C4-2B (cell line): ENCODE results near the gene NRG2.

Experiments used
- H3K27ac ChIP-seq: fragments of 450-650 bp; 2 replicates; pipeline ENCODE4 v1.5.1; 2017
- CTCF ChIP-seq: fragments of 450-650 bp; conservative IDR thresholded peaks from 2 replicates; pipeline ENCODE4 v1.5.1; 2017; ENCODE audit warnings: mild to moderate bottlenecking
- ZFX ChIP-seq: fragments of 450-650 bp; IDR thresholded peaks from 2 replicates; pipeline ENCODE4 v1.6.1; 2017

The NRG2 gene

GRCh38 chr5:139884734-139885133 lies 158.4 kb downstream of the NRG2 start:
- TF ChIP-seq ZFX: no peak
- TF ChIP-seq CTCF: no peak
- H3K27ac ChIP-seq: no peak overlapping the region

GRCh38 chr5:139884144-139884543 lies 159.0 kb downstream of the NRG2 start:
- TF ChIP-seq CTCF: no peak
- TF ChIP-seq ZFX: no peak
- no peak overlapping the region for H3K27ac ChIP-seq

GRCh38 chr5:139882961-139883539 lies 160.0 kb downstream of the NRG2 start:
- H3K27ac ChIP-seq: no peak overlapping the region
- TF ChIP-seq CTCF (no peak), ZFX (no peak)

GRCh38 chr5:139882316-139882715 lies 160.8 kb downstream of the NRG2 start:
- no peak for TF ChIP-seq ZFX
- TF ChIP-seq CTCF: no peak

GRCh38 chr5:139881143-139881733 lies 161.9 kb downstream of the NRG2 start:
- H3K27ac ChIP-seq: no peak overlapping the region
- TF ChIP-seq CTCF (no peak), ZFX (no peak)

More at GRCh38 chr5:139882316-139882715, 160.8 kb downstream of the NRG2 start:
- no peak overlapping the region for H3K27ac ChIP-seq

GRCh38 chr5:139880416-139881142 lies 162.5 kb downstream of the NRG2 start:
- TF ChIP-seq ZFX (no peak), CTCF (no peak)
- H3K27ac ChIP-seq: no peak overlapping the region

GRCh38 chr5:139878093-139878492 lies 165.0 kb downstream of the NRG2 start:
- no peak overlapping the region for H3K27ac ChIP-seq
- TF ChIP-seq ZFX (no peak), CTCF (no peak)
